HepG2 (cell line): ENCODE data around the gene SUN1. TPM values are rescaled to one million over a fixed set of nuclear protein-coding genes. Genes with fewer than 3 reads are reported as not detected.

Experiments
- ATAC-seq: fragments of 200-7000 bp; cut with Tn5 transposase; 3 replicates; pipeline ENCODE4 v1.9.1; 2020; ENCODE audit warnings: mild to moderate bottlenecking, moderate library complexity
- BruUV-seq: library from RNA; stranded (reverse); fragments of 400-500 nt; replicated peaks from 2 replicates; lab custom pipeline; 2021; lab: Mats Ljungman, UMichigan
- CTCF ChIA-PET: fragments of 300-600 bp; formaldehyde crosslinking; extraction: SDS; loops from one replicate; lab custom pipeline; 2021; ENCODE audit warnings: low total read pairs, inconsistent platforms, low intra/inter-chr PET ratio; lab: Yijun Ruan, JAX
- POLR2A ChIA-PET: fragments of 350-600 bp; sonication (Branson Sonifier 250); formaldehyde crosslinking; loops from one replicate; lab custom pipeline; 2020; ENCODE audit warnings: antibody characterized with exemption, inconsistent platforms; lab: Yijun Ruan, JAX
- DNase-seq: peaks from one replicate; pipeline ENCODE4 v3.0.0-alpha.2; 2015; ENCODE audit warnings: low spot score
- FAIRE-seq: peaks from 3 replicates; lab custom pipeline; 2011; peaks lifted over from hg19 to GRCh38; lab: Jason Lieb, UNC
- H2AFZ ChIP-seq: one replicate; pipeline ENCODE4 v1.6.1; 2011; ENCODE audit warnings: low read length, inconsistent platforms
- H3K27ac ChIP-seq: fragments of 300-600 bp; 3 replicates; pipeline ENCODE4 v1.8.0; 2011; ENCODE audit warnings: mixed run types, mild to moderate bottlenecking, mixed read lengths, low read length, inconsistent platforms; ENCODE audit not compliant: insufficient read depth; ENCODE audit errors: extremely low read length
- H3K27me3 ChIP-seq, 2 experiments: fragments of 200-600 bp in 1 of 2; 2 replicates in 1 of 2; 3 replicates in 1 of 2; pipeline versions ENCODE4 v1.6.0 to v1.8.0; 2011; ENCODE audit warnings: low read length in 2 of 2, mild to moderate bottlenecking in 2 of 2, moderate library complexity in 2 of 2, inconsistent platforms in 1 of 2; ENCODE audit not compliant: insufficient read depth in 2 of 2, control insufficient read depth in 1 of 2
- H3K36me3 ChIP-seq, 2 experiments: fragments of 200-600 bp in 1 of 2; replicated peaks in 1 of 2; 2 replicates in 1 of 2; 3 replicates in 1 of 2; pipeline versions ENCODE4 v1.5.1 to v1.8.0; 2011; ENCODE audit warnings: low read length in 2 of 2, inconsistent platforms in 1 of 2; ENCODE audit not compliant: insufficient read depth in 2 of 2, control insufficient read depth in 1 of 2
- H3K4me1 ChIP-seq: 2 replicates; pipeline ENCODE4 v1.5.1; 2012; ENCODE audit warnings: low read length, inconsistent platforms; ENCODE audit not compliant: insufficient read depth
- H3K4me2 ChIP-seq: 2 replicates; pipeline ENCODE4 v1.6.0; 2011; ENCODE audit warnings: low read depth, low read length, inconsistent platforms
- H3K4me3 ChIP-seq, 3 experiments: fragments of 200-600 bp in 1 of 3; sonication (generic), shearing (Covaris generic) in 1 of 3; replicated peaks in 1 of 3; 2 replicates each; pipeline ENCODE4 v1.5.1; 2011 to 2016; ENCODE audit warnings: low read length in 3 of 3, inconsistent platforms in 2 of 3, low read depth in 2 of 3, mild to moderate bottlenecking in 2 of 3, control low read depth in 1 of 3, mixed read lengths in 1 of 3; ENCODE audit not compliant: insufficient read depth in 1 of 3
- H3K79me2 ChIP-seq: one replicate; pipeline ENCODE4 v1.6.1; 2011; ENCODE audit warnings: low read length, inconsistent platforms; ENCODE audit not compliant: insufficient read depth
- H3K9ac ChIP-seq: 2 replicates; pipeline ENCODE4 v1.6.0; 2011; ENCODE audit warnings: mild to moderate bottlenecking, low read depth, low read length, inconsistent platforms; ENCODE audit not compliant: insufficient read depth
- H3K9me3 ChIP-seq: 2 replicates; pipeline ENCODE4 v1.5.1; 2012; ENCODE audit warnings: mild to moderate bottlenecking, low read length
- H4K20me1 ChIP-seq: 2 replicates; pipeline ENCODE4 v1.6.0; 2011; ENCODE audit warnings: inconsistent platforms, mild to moderate bottlenecking, low read length, moderate library complexity; ENCODE audit not compliant: insufficient read depth
- HHEX ChIP-seq: IDR thresholded peaks from 2 replicates; pipeline ENCODE4 v1.6.1; 2016; ENCODE audit warnings: control low read depth
- HNRNPUL1 ChIP-seq: fragments of 200-400 bp; formaldehyde crosslinking; IDR thresholded peaks from 2 replicates; pipeline ENCODE4 v1.6.1; 2017; ENCODE audit warnings: low read depth, mild to moderate bottlenecking, low read length, moderate library complexity
- RCOR2 ChIP-seq: IDR thresholded peaks from 2 replicates; pipeline ENCODE4 v1.6.1; 2016; ENCODE audit warnings: missing biosample characterization, missing genetic modification reagents
- SOX6 ChIP-seq, 2 experiments: fragments of 450-650 bp in 1 of 2; sonication (generic) in 1 of 2; formaldehyde crosslinking in 1 of 2; IDR thresholded peaks; 2 replicates each; pipeline versions ENCODE4 v1.4.0 to v1.6.1; 2017 to 2020; ENCODE audit warnings: antibody characterized with exemption in 1 of 2, mild to moderate bottlenecking in 1 of 2, missing genetic modification reagents in 1 of 2
- ZNF614 ChIP-seq: IDR thresholded peaks from 2 replicates; pipeline ENCODE4 v1.6.1; 2018; ENCODE audit warnings: missing biosample characterization, missing genetic modification reagents, inconsistent platforms, borderline replicate concordance
- WGBS: methylation state at CpG from one replicate; pipeline ENCODE4 v1.1.6; 2017; ENCODE audit warnings: low lambda C conversion rate; 5-methylcytosine and 5-hydroxymethylcytosine counted together
- in situ Hi-C: cut with HindIII; loops from 2 replicates; pipeline ENCODE4 v1.10.0; 2017; ENCODE audit warnings: low pct_unique_long_range_greater_than_20kb; ENCODE audit not compliant: extremely low pct_ligation_motif_present
- intact Hi-C: fragments of 100-400 bp; cut with micrococcal nuclease; formaldehyde crosslinking; loops from one replicate; pipeline ENCODE4 v1.10.0; 2022; ENCODE audit not compliant: unreplicated experiment
- polyA plus RNA-seq, 8 experiments: library from polyadenylated mRNA; depleted of rRNA in 3 of 8; stranded (reverse) in 7 of 8; unstranded in 1 of 8; fragments of >200 nt; fragmentation: Illumina TruSeq in 4 of 8; extraction: Trizol in 4 of 8; gene quantifications; 2 replicates each; pipeline versions ENCODE4 v1.2.1 to v1.2.3, GENCODE V29; 2011 to 2016; ENCODE audit warnings: low read depth in 4 of 8, missing spikeins in 1 of 8, mixed read lengths in 1 of 8; ENCODE audit not compliant: insufficient read depth in 1 of 8
- total RNA-seq, 5 experiments: library from RNA; depleted of rRNA; stranded (reverse); fragments of >200 nt; fragmentation: Illumina TruSeq; extraction: Trizol; gene quantifications; 2 replicates each; pipeline ENCODE4 v1.2.3, GENCODE V29; 2016; ENCODE audit warnings: low read depth in 1 of 5
- TF ChIP-seq, protein P1 (sequence below), 2 experiments: sonication (generic) in 1 of 2; formaldehyde crosslinking in 1 of 2; IDR thresholded peaks; 2 replicates each; pipeline versions ENCODE4 v1.4.0 to v1.6.1; 2016 to 2020; ENCODE audit warnings: borderline replicate concordance in 1 of 2, low read depth in 1 of 2, mild to moderate bottlenecking in 1 of 2, missing genetic modification reagents in 1 of 2
- TF ChIP-seq, protein P2 (sequence below): sonication (generic); formaldehyde crosslinking; IDR thresholded peaks from 2 replicates; pipeline ENCODE4 v1.9.0; 2022; ENCODE audit warnings: missing genetic modification reagents, mild to moderate bottlenecking, borderline replicate concordance
- TF ChIP-seq, protein P3 (sequence below), 2 experiments: fragments of 450-650 bp in 1 of 2; sonication (generic) in 1 of 2; formaldehyde crosslinking; IDR thresholded peaks; 2 replicates each; pipeline versions ENCODE4 v1.5.0 to v1.8.0; 2020 to 2022; ENCODE audit warnings: mild to moderate bottlenecking in 1 of 2, missing genetic modification reagents in 1 of 2
- TF ChIP-seq, protein P4 (sequence below): sonication (generic); formaldehyde crosslinking; conservative IDR thresholded peaks from 2 replicates; pipeline ENCODE4 v1.5.0; 2020; ENCODE audit warnings: missing genetic modification reagents

SUN1 gene
- total and polyA plus RNA-seq, 2 of the 13 experiments (the other 11 are each of a cell fraction or from before 2014, with no cell fraction given): 47.0 to 126 TPM

DNA sequence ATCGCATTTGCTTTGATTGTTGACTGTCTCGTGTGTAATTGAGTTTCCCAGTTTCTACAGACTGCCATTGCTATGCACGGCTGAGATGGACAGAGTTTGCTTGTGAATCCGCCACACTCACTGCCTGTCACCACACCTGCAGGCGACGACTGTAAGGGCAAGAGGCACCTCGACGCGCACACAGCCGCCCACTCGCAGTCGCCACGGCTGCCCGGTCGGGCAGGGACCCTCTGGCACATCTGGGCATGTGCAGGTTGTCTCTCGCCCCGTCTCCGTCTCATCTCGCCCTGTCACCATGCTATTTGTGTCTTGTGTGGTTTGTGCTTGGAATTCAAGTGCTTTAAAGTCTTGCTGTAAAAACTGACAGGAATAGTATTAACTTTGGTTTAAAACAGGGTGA, 17.5 kb downstream of the SUN1 start:
- no TSS peak for BruUV-seq
- no peaks in the 10 kb centered on the region for H3K4me1 ChIP-seq
- no peak overlapping the region for H3K4me3 ChIP-seq
- no peaks in the 10 kb centered on the region for H3K27me3 ChIP-seq
- H3K9ac ChIP-seq: no peak overlapping the region
- CTCF ChIA-PET: no interaction called here
- FAIRE-seq (no peak), DNase-seq (no peak), ATAC-seq (no peak)
- H3K79me2 ChIP-seq: no peaks in the 10 kb centered on the region
- H2AFZ ChIP-seq: no peak overlapping the region
- TF ChIP-seq HHEX (CRISPR knock-in tag): no peak
- TF ChIP-seq ZNF614 (CRISPR knock-in tag): no peak
- TF ChIP-seq RCOR2 (CRISPR knock-in tag): no peak
- TF ChIP-seq, protein P1, sequence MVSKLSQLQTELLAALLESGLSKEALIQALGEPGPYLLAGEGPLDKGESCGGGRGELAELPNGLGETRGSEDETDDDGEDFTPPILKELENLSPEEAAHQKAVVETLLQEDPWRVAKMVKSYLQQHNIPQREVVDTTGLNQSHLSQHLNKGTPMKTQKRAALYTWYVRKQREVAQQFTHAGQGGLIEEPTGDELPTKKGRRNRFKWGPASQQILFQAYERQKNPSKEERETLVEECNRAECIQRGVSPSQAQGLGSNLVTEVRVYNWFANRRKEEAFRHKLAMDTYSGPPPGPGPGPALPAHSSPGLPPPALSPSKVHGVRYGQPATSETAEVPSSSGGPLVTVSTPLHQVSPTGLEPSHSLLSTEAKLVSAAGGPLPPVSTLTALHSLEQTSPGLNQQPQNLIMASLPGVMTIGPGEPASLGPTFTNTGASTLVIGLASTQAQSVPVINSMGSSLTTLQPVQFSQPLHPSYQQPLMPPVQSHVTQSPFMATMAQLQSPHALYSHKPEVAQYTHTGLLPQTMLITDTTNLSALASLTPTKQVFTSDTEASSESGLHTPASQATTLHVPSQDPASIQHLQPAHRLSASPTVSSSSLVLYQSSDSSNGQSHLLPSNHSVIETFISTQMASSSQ (IDR thresholded peaks at IDR 0.05; ENCODE audit: low read depth): no peak
- TF ChIP-seq, protein P1 (CRISPR knock-in tag; IDR thresholded peaks at IDR 0.05; ENCODE audit: borderline replicate concordance): no peak
- TF ChIP-seq, protein P2, sequence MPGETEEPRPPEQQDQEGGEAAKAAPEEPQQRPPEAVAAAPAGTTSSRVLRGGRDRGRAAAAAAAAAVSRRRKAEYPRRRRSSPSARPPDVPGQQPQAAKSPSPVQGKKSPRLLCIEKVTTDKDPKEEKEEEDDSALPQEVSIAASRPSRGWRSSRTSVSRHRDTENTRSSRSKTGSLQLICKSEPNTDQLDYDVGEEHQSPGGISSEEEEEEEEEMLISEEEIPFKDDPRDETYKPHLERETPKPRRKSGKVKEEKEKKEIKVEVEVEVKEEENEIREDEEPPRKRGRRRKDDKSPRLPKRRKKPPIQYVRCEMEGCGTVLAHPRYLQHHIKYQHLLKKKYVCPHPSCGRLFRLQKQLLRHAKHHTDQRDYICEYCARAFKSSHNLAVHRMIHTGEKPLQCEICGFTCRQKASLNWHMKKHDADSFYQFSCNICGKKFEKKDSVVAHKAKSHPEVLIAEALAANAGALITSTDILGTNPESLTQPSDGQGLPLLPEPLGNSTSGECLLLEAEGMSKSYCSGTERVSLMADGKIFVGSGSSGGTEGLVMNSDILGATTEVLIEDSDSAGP (CRISPR knock-in tag): no peak
- no peak for TF ChIP-seq SOX6 (IDR thresholded peaks at IDR 0.05)
- TF ChIP-seq SOX6 (CRISPR knock-in tag; IDR thresholded peaks at IDR 0.05): no peak
- TF ChIP-seq, protein P3, sequence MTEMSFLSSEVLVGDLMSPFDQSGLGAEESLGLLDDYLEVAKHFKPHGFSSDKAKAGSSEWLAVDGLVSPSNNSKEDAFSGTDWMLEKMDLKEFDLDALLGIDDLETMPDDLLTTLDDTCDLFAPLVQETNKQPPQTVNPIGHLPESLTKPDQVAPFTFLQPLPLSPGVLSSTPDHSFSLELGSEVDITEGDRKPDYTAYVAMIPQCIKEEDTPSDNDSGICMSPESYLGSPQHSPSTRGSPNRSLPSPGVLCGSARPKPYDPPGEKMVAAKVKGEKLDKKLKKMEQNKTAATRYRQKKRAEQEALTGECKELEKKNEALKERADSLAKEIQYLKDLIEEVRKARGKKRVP (CRISPR knock-in tag; IDR thresholded peaks at IDR 0.05): no peak
- TF ChIP-seq HNRNPUL1: no peak
- TF ChIP-seq, protein P4, sequence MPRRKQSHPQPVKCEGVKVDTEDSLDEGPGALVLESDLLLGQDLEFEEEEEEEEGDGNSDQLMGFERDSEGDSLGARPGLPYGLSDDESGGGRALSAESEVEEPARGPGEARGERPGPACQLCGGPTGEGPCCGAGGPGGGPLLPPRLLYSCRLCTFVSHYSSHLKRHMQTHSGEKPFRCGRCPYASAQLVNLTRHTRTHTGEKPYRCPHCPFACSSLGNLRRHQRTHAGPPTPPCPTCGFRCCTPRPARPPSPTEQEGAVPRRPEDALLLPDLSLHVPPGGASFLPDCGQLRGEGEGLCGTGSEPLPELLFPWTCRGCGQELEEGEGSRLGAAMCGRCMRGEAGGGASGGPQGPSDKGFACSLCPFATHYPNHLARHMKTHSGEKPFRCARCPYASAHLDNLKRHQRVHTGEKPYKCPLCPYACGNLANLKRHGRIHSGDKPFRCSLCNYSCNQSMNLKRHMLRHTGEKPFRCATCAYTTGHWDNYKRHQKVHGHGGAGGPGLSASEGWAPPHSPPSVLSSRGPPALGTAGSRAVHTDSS: no peak
- no peaks in the 10 kb centered on the region for H3K9me3 ChIP-seq
- in situ Hi-C loops (no loop called here), intact Hi-C loops (no loop called here)
- H3K36me3 ChIP-seq: peaks cover 17 to 50% of the 10 kb centered on the region in 2 experiments
- no peaks in the 10 kb centered on the region for H4K20me1 ChIP-seq
- no peak overlapping the region for H3K4me2 ChIP-seq
- no peak overlapping the region for H3K27ac ChIP-seq
- POLR2A ChIA-PET: no interaction called here
- WGBS: over 99% methylated on average over 17 of the region's 19 CpGs
